Common myeloid progenitor, CD34-positive (primary cell): ENCODE results near the gene SRRM5.

ENCODE experiments used
- CTCF ChIA-PET: fragments of 350-600 bp; sonication (Branson Sonifier 250); formaldehyde crosslinking; loops from one replicate; lab custom pipeline; 2021; ENCODE audit warnings: antibody characterized with exemption; lab: Charles Lee
- POLR2A ChIA-PET: fragments of 350-600 bp; sonication (Branson Sonifier 250); formaldehyde crosslinking; loops from one replicate; lab custom pipeline; 2021; ENCODE audit warnings: antibody characterized with exemption; lab: Charles Lee
- DNase-seq, 3 donors: peaks; one replicate each; pipeline versions ENCODE4 v3.0.0 to v3.0.0-alpha.2; 2013
- H3K27ac ChIP-seq, 2 experiments: 1 replicate in 1 of 2; 2 replicates in 1 of 2; pipeline ENCODE4 v1.7.0; 2013; ENCODE audit warnings: inconsistent platforms in 2 of 2, low read length in 2 of 2, mild to moderate bottlenecking in 2 of 2, low read depth in 1 of 2, moderate library complexity in 1 of 2; ENCODE audit not compliant: severe bottlenecking in 2 of 2, insufficient read depth in 1 of 2, poor library complexity in 1 of 2
- H3K27me3 ChIP-seq, 5 experiments: replicated peaks in 2 of 5; 1 replicate in 3 of 5; 2 replicates in 2 of 5; pipeline versions ENCODE4 v1.6.1 to v1.7.0; 2013; ENCODE audit warnings: low read length in 4 of 5, mild to moderate bottlenecking in 2 of 5, moderate library complexity in 2 of 5, inconsistent platforms in 1 of 5; ENCODE audit not compliant: insufficient read depth in 5 of 5, control insufficient read depth in 4 of 5
- H3K36me3 ChIP-seq, 4 experiments: 1 replicate in 2 of 4; 2 replicates in 2 of 4; pipeline versions ENCODE4 v1.6.1 to v1.7.0; 2013; ENCODE audit warnings: low read length in 3 of 4, control low read depth in 1 of 4, mild to moderate bottlenecking in 1 of 4; ENCODE audit not compliant: control insufficient read depth in 4 of 4, insufficient read depth in 4 of 4
- H3K4me1 ChIP-seq, 4 experiments: 1 replicate in 3 of 4; 2 replicates in 1 of 4; pipeline versions ENCODE4 v1.6.1 to v1.7.1; 2013; ENCODE audit warnings: low read length in 3 of 4, mild to moderate bottlenecking in 3 of 4, control low read depth in 1 of 4, inconsistent platforms in 1 of 4, moderate library complexity in 1 of 4; ENCODE audit not compliant: control insufficient read depth in 4 of 4, insufficient read depth in 4 of 4; ENCODE audit errors: control extremely low read depth in 1 of 4
- H3K4me3 ChIP-seq, 7 experiments: 1 replicate in 4 of 7; 2 replicates in 3 of 7; pipeline versions ENCODE4 v1.5.1 to v1.7.0; 2013; ENCODE audit warnings: mild to moderate bottlenecking in 7 of 7, low read length in 6 of 7, moderate library complexity in 6 of 7, inconsistent platforms in 2 of 7, low read depth in 2 of 7, control low read depth in 1 of 7; ENCODE audit not compliant: insufficient read depth in 4 of 7, control insufficient read depth in 1 of 7; ENCODE audit errors: extremely low read depth in 1 of 7
- H3K9me3 ChIP-seq, 5 experiments: 1 replicate in 4 of 5; 2 replicates in 1 of 5; pipeline versions ENCODE4 v1.6.1 to v1.7.1; 2013; ENCODE audit warnings: low read length in 4 of 5, mild to moderate bottlenecking in 2 of 5, inconsistent platforms in 1 of 5, low read depth in 1 of 5, moderate library complexity in 1 of 5; ENCODE audit not compliant: control insufficient read depth in 4 of 5, insufficient read depth in 2 of 5; ENCODE audit errors: control extremely low read depth in 1 of 5
- WGBS: methylation state at CpG from one replicate; pipeline ENCODE4 v1.1.5; 2013; ENCODE audit not compliant: insufficient coverage; 5-methylcytosine and 5-hydroxymethylcytosine counted together

SRRM5 gene

DNA sequence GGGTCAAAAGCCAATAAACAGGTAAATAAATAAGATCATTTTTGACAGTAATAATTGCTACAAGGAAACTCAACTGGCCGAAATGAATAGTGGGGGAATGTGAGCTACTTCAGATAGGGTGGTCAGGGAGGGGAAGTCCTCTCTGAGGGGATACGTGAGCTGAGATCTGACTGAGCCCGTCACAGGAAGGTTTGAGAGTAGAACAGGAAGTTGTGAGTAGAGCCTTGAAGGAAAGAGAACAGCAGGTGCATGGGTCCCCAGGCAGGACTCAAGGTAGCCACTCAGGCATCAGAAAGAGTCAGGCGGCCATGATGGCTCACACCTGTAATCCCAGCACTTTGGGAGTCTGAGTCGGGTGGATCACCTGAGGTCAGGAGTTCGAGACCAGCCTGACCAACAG is 22.2 kb upstream of the SRRM5 start:
- Histone ChIP-seq H3K36me3 (peaks cover 0 to 28% (median 20%) of the 10 kb centered on the region in 4 experiments), H3K27me3 (no peaks in the 10 kb centered on the region), H3K27ac (no peak overlapping the region), H3K4me1 (peaks cover 0 to 13% (median 8%) of the 10 kb centered on the region in 4 experiments), H3K9me3 (no peaks in the 10 kb centered on the region), H3K4me3 (no peak overlapping the region)
- POLR2A ChIA-PET, result interaction anchor here (0.6 kb wide), 2 partner anchors 27 to 35 kb away, joined by 3 read pairs; no protein-coding TSS in a partner anchor
- WGBS, result 53% methylated on average over 6 of the region's 6 CpGs
- DNase-seq, result peak in 2 of 3 donors; percentile 48 to 55
- CTCF ChIA-PET, result interaction anchor here (1.0 to 14.7 kb wide), 4 partner anchors 17 to 54 kb away, joined by 3 to 247 read pairs (median 8); no protein-coding TSS in a partner anchor

DNA sequence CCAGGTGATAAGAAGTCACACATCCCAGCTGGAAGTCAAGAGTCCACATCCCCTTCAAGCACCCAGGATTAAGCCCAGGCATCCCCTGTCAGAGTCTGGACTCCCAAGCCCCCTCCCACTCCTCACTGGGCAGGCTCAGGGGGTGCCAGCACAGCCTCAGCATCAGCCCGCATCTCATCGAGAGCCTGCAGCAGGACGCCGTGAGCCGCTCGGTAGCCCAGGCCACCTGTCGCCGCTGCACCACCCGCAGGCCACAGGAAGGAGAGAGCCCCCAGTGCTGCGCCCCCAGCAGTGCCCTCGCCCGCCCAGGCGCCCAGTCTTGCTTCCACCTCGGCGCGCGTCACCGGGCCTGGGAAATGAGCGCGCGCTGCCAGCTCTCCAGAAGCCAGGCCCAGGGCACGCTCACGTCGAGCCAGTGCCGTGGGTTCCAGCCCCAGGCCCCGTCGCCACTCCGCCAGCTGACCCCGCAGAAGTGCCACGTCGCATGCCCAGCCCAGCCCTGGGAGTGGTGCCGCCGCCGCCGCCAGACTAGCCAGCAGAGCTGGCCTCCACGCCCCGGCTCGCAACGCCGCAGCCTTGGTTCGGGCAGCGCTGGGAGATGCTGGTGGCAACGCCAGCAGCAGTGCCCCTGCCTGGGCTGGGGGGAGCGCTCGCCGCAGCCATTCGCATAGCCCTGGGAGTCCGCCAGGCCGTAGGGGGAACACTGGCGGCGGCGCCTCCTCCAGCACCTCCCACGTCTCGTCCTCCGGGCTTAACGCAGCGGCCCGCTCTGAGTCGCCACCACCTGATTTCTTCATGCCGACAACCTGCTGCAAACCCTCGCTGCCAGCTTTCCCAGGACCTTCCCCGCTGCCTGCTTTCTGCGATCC is 19.8 kb upstream of the SRRM5 start:
- Histone ChIP-seq H3K27me3 (no peaks in the 10 kb centered on the region), H3K9me3 (no peaks in the 10 kb centered on the region), H3K4me1 (peaks cover 9 to 33% (median 24%) of the 10 kb centered on the region in 4 experiments), H3K27ac (no peak overlapping the region), H3K36me3 (peaks cover 0 to 25% (median 16%) of the 10 kb centered on the region in 4 experiments), H3K4me3 (no peak overlapping the region)
- CTCF ChIA-PET, result interaction anchor here (1.6 to 14.7 kb wide), 3 partner anchors 34 to 68 kb away, joined by 3 to 247 read pairs (median 46); no protein-coding TSS in a partner anchor
- DNase-seq, result no peak
- POLR2A ChIA-PET, result interaction anchor here (0.6 kb wide), 1 partner anchor 154 kb away, joined by 3 read pairs; no protein-coding TSS in a partner anchor
- 97% methylated on average over 62 of the region's 63 CpGs for WGBS

DNA sequence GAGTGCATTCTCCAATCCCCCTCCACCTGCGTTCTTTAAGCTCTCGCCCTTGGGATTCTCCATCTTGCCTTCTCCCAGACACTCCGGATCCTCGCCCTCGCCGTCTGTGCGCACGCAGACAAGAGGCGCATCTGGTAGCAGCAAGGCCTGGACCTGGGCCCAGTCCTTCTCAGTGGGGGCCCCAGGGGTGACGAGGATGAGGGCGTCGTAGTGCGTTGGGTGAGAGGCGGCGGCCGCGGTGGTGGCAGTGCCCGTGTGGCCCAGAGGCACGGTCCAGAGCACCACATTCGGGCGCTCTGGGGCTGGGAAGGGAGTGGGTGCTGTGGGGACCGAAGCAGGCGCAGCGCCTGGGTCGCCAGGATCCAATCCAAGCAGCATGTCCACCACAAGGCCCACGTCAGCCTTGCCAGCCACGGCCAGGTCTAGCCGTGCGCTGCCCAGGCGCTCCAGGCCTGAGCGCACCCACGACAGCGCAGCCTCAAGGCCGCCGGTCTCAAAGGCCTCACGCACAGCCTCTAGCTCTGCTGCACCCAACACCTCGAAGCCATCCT is 19.0 kb upstream of the SRRM5 start:
- DNase-seq, result no peak
- Histone ChIP-seq H3K27me3 (no peaks in the 10 kb centered on the region), H3K36me3 (peaks cover 0 to 25% (median 16%) of the 10 kb centered on the region in 4 experiments), H3K4me3 (no peak overlapping the region), H3K4me1 (peaks cover 16 to 41% (median 32%) of the 10 kb centered on the region in 4 experiments), H3K27ac (no peak overlapping the region), H3K9me3 (no peaks in the 10 kb centered on the region)
- 98% methylated on average over 31 of the region's 37 CpGs for WGBS
- CTCF ChIA-PET, result interaction anchor here (0.9 to 14.7 kb wide), 6 partner anchors 19 to 73 kb away, joined by 3 to 247 read pairs (median 12); partner anchors contain the start of genes ETHE1, PINLYP and XRCC1
- POLR2A ChIA-PET, result no interaction called here

DNA sequence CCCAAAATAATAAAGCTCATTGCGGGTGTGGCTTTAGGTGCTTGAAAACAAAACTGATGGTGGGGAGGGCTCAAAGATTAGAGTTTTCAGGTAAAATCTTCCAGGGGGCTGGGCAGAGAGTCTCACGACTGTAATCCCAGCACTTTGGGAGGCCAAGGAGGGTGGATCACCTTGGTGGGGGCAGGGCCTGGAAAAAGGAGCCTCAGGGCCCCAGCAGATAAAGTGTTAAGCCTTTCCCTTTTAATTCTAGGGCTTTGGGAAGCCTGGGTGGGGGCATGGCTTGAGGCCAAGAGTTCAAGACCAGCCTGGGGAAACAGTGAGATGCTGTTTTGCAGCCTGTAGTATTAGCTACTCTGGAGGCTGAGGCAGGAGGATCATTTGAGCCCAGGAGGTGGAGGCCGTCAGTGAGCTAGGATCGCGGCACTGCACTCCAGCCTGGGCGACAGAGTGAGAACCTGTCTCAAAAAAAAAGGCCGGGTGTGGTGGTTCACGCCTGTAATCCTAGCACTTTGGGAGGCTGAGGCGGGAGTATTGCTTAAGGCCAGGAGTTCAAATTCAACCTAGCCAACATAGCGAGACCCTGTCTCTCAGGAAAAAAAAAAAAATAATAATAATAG is 17.7 kb upstream of the SRRM5 start:
- Histone ChIP-seq H3K4me3 (peak overlapping the region in 5 of 7 experiments; percentile 84 to 98 (median 92)), H3K36me3 (peaks cover 0 to 32% (median 22%) of the 10 kb centered on the region in 4 experiments), H3K9me3 (no peaks in the 10 kb centered on the region), H3K27me3 (no peaks in the 10 kb centered on the region), H3K27ac (no peak overlapping the region), H3K4me1 (peaks cover 23 to 50% (median 41%) of the 10 kb centered on the region in 4 experiments)
- 96% methylated on average over 6 of the region's 10 CpGs for WGBS
- ChIA-PET POLR2A (interaction anchor here (0.6 to 2.2 kb wide), 4 partner anchors 35 to 59 kb away, joined by 3 to 8 read pairs (median 6); no protein-coding TSS in a partner anchor), CTCF (interaction anchor here (0.7 to 14.7 kb wide), 20 partner anchors 9 to 75 kb away, joined by 3 to 247 read pairs (median 4); partner anchors contain the start of genes ETHE1, PINLYP and XRCC1)
- no peak for DNase-seq

GRCh38 chr19:43594710-43595604 is 16.9 kb upstream of the SRRM5 start:
- ChIA-PET POLR2A (interaction anchor here (0.6 to 2.2 kb wide), 6 partner anchors 13 to 60 kb away, joined by 3 to 8 read pairs (median 4); no protein-coding TSS in a partner anchor), CTCF (interaction anchor here (0.7 to 14.7 kb wide), 21 partner anchors 10 to 76 kb away, joined by 3 to 247 read pairs (median 4); partner anchors contain the start of genes ETHE1, PINLYP and XRCC1)
- H3K27ac ChIP-seq, result peak overlapping the region; percentile 72 to 100
- H3K36me3 ChIP-seq, result peaks cover under 1 to 40% (median 27%) of the 10 kb centered on the region in 4 experiments
- DNase-seq, result peak; percentile 63 to 84 (median 82)
- peaks cover 23 to 45% (median 37%) of the 10 kb centered on the region in 4 experiments for H3K4me1 ChIP-seq
- 0% methylated on average over 64 of the region's 64 CpGs for WGBS
- H3K9me3 ChIP-seq, result no peaks in the 10 kb centered on the region
- H3K27me3 ChIP-seq, result no peaks in the 10 kb centered on the region
- H3K4me3 ChIP-seq, result peak overlapping the region; percentile 74 to 98 (median 92)
